HG03103 (cell line): ENCODE measurements around the gene CDC42EP4.
"Not testable (repeated sequence)": the region's sequence is repeated elsewhere in the genome, so short reads cannot be mapped to it uniquely, and the experiment has no call there.

Source experiments
- ATAC-seq: cut with Tn5 transposase; IDR thresholded peaks from one replicate; pipeline ENCODE4 v1.9.1; 2021; ENCODE audit warnings: low read depth; ENCODE audit not compliant: unreplicated experiment

CDC42EP4 gene

GRCh38 chr17:73343739-73344454 lies 32.1 kb upstream of the CDC42EP4 start:
- ATAC-seq, result no peak

DNA sequence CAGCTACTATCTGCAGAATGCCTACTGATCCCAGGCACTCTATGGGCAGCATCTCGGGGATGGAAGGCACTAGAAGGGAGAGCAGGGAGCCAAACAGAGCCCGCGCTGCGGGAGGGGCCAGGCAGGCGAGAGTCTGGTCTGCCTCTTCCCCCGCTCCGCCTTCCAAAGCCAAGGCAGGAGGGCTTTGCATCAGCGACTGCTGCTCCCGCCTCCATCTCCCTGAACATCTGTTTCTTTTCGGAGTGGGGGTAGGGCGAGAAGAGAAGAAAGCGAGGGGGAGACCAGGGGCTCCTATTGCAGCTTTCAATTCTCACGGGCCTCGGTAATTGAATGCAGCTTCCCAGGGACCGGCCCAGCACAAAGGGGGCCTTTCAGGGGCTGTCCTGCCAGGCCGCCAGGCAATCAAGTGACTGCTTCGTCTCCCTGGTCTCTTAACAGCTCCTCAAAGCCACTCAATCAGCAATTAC lies 31.4 kb upstream of the CDC42EP4 start:
- ATAC-seq, result no peak

DNA sequence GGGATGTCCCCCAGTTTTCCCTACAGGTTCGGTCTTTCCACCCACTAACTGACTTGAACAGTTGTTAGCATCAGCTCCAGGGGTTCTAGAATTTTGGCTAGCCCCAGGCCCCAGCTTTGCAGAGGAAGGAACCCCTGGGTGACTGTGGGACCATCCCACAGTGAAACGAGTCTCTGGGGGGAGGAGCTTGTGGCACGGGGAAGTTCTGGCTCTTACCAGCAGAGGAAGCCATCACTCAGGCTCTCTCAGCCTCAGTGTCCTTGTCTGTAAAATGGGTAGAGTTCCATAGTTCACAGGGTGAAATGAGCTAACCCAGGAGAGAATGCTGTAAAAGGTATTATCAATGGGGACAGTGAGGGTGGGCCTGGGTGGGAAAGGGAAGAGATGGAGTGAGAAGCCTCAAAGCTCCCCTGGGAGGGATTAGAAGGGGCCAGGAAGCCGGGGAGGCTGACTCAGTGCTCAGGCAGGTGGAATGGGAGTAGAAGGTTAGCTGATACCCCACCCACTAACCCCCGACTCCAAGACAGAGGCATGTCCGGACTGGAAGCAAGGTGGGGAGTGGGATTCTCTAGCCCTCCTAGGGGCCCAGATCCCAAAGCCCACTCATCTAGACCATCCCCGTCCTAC lies 30.9 kb upstream of the CDC42EP4 start:
- ATAC-seq, result no peak

- ATAC-seq, result no peak
Measured at GRCh38 chr17:73342050-73342522, 30.3 kb upstream of the CDC42EP4 start.

GRCh38 chr17:73341350-73342049 lies 29.7 kb upstream of the CDC42EP4 start:
- no peak for ATAC-seq

- no peak for ATAC-seq
Measured at GRCh38 chr17:73340093-73340596, 28.3 kb upstream of the CDC42EP4 start.

DNA sequence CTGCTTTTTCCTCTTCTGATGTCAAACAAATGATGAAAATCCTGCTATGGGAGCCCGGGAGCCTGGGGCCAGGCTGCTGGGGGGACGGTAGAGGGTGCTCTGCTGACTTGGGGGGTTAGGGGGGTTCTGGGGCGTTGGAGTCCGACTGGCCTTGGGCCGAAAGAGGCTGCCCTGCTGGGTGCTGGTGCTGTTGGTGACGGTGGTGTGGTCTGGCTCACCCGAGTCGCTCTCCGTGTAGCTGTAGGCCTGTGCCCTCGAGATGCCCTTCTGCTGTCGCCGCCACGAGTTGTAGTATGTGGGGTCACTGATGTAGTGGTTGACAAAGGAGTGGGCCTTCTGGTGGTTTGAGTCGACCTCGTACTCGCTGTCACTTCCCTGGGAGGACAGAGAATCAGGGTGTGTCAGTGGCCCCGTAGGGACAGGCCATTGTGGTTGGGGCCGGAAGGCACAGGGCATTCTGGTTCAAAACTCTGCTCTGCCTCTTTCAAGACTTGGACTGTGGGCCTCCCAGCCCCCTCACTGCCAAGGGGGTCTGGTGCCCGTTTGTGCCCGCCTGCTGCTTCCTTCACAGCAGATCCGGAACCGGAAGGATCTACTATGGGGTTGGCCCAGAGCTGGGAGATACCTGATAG lies 26.9 kb upstream of the CDC42EP4 start:
- no peak for ATAC-seq

GRCh38 chr17:73338050-73338521 lies 26.3 kb upstream of the CDC42EP4 start:
- no peak for ATAC-seq

DNA sequence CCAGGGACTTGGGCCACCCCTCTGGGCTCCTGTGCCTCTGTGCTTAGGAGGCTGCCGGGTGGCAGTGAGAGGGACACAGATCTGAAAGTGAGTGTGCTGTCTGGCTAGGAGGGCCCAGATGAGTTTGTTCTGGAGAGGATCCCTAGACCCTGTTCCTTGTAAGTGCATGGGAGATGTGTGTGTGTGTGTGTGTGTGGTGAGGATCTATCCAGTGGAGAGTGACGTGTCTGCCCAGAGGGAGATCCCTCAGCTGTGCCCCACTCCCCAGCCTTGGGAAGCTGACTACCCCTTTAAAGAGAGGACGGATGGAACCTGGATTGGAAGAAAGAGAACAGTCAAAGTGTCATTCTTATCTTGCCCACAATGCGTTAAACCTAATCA lies 25.5 kb upstream of the CDC42EP4 start:
- no peak for ATAC-seq

GRCh38 chr17:73336408-73337329 lies 24.9 kb upstream of the CDC42EP4 start:
- no peak for ATAC-seq

- no peak for ATAC-seq
Measured at GRCh38 chr17:73335591-73336407, 24.0 kb upstream of the CDC42EP4 start.

- no peak for ATAC-seq
Measured at GRCh38 chr17:73334771-73335513, 23.1 kb upstream of the CDC42EP4 start.

GRCh38 chr17:73333445-73333844 lies 21.6 kb upstream of the CDC42EP4 start:
- not testable (repeated sequence) for ATAC-seq

GRCh38 chr17:73331060-73331459 lies 19.3 kb upstream of the CDC42EP4 start:
- no peak for ATAC-seq

GRCh38 chr17:73327676-73328075 lies 15.9 kb upstream of the CDC42EP4 start:
- no peak for ATAC-seq

- no peak for ATAC-seq
Measured at GRCh38 chr17:73325527-73325842, 13.7 kb upstream of the CDC42EP4 start.

- ATAC-seq, result no peak
Measured at GRCh38 chr17:73324711-73325526, 13.1 kb upstream of the CDC42EP4 start.

DNA sequence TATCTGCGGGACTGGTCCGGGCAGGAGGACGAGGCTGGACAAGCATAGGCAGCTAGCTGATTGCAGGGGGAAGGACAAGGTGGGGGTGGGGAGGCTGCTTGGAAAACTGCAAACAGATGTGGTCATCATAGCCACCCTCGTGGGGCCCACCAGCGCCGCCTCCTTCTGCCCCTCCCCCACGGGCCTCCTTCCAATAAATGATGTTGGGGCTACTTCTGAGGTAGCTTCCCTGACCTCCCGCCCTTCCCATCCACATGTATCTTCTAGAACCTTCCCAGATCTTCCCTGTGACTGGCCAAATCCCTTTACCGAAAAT lies 12.3 kb upstream of the CDC42EP4 start:
- ATAC-seq, result no peak
